HG03378 (cell line): ENCODE results near the gene ANKRD6.

Experiments used
- ATAC-seq: cut with Tn5 transposase; IDR thresholded peaks from one replicate; pipeline ENCODE4 v1.9.1; 2021; ENCODE audit warnings: mild to moderate bottlenecking, moderate library complexity; ENCODE audit not compliant: unreplicated experiment

ANKRD6 gene

DNA sequence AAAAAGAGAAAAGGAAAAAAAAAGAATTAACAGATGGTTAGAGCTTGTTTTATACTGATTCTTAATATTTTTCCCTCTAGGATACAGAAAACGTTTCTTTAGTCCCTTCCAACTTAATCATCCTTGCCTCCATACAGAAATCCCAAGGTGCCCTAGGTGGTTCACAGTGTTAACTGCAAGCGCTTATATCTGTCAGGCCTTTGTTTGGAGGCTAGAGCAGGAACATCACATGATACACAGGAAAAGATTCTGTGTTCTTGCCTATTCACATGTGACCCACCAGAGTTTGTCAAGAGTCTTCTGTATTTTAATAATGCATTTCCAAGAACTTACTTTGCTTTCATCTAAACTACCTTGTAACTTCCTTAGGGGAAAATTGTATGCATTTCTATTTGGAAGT is 31.3 kb downstream of the ANKRD6 start:
- no peak for ATAC-seq

DNA sequence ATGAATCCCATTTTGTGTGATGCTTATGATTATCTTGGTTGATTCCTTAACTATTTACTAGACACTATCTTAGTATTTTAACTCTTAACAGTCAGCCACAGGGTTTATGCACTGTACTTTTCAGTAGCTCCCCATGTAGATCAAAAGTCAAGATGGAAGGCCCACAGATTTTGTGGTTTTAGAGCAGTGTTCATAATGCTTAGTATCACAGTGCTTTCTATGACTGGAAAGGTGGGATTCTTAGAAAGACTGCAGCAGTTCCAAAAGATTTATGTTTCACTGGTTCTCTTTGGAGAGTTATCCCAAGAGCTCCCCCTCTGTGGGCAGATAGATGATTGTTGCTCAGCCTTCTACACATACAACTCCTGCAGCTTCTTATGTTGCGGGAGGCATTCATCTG is 34.5 kb downstream of the ANKRD6 start:
- no peak for ATAC-seq

DNA sequence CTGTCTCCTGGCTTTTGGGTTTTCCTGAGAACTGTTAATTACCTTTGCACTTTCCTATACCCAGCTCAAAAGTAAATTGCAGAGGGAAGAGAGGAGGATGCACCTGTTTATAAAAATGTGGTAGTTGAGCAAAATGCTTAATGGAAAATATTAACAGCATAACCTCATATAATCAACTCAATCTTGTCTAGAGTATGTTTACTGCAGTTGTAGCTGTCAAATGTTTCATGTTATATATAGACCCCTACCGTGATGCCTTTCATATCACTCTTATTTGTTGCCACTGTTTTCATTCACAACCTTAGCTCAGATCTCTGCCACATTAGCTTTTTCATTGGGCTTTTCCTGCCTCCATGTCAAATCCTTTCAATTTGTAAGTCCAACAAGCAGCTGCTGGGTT is 36.0 kb downstream of the ANKRD6 start:
- no peak for ATAC-seq

DNA sequence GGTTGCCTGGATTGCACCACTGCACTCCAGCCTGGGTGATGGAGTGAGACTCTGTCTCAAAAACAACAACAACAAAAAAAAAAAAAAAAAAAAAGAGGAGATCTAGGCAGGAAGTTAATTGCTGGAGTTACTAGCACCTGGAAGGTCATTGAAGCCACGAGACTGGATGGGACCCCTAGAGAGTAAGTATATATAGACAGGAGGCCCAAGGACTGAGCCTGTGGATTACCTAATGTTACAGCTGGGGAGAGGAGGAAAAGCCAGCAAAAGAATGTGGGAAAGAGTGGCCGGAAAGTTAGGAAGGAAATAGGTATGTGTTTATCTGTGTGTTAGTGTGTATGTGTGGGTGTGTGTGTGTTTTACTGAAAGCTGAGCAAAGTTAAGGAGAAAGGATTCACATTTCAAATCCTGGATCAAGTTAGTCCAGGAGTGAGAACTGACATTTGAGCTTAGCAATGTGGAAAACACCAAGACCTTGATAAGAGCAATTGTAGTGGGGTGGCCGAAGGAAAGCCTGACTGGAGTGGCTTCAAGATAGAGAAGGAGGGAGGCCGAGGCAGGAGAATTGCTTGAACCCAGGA is 38.4 kb downstream of the ANKRD6 start:
- no peak for ATAC-seq

DNA sequence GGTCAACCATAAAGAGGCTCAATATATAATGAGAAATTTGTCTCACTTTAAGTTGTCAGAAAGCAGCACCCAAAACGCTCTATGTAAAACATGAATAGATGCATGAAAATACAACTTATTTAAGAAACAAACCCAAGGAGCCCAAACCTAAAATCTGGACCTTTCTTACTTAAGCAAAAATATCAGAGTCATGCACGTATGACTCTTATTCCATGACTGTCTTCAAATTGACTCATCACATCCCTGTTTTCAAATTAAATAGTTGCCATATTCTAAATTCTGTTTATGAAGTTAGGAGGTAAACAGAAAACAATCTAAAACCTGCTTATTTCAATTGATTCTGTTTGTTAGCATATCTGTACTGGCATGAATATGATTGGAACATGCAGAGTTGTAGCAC is 42.1 kb downstream of the ANKRD6 start:
- ATAC-seq, result no peak

DNA sequence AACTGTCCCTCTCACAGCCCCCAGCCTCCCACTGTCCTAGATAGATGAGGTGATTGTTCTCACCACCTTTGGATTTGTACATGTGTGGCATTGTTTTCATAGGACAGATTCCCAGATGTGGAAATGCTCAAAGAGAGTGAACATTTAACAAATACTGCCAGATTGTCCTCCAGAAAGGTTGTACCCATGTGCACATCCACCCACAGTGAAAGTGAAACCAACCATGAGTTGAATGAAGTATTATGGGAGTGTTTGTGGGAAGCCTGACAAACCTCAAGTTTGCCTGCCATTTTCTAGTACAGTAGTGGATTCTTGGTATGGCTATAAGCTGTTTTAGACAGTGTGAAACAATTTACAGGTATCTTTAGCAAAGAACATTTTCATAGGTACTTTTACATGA is 42.7 kb downstream of the ANKRD6 start:
- no peak for ATAC-seq

DNA sequence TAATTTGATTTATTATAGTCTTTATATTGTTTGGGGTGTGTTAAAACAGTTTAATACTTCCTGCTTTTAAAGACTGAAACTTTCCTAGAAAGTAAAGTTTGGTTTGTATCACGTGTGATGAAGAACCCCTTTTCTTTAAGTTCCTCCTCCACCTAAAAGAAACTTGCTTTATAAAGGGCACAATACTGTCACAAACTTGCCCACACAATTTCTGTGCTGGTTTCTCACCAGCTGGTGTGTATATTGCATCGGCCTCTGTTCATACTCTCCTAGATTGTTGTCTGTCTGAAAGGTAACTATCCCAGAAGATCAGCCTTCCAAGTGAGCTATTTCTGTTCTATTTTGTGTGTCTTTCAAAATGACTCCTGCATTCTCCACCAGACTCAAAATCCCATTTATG is 46.9 kb downstream of the ANKRD6 start:
- ATAC-seq, result no peak

DNA sequence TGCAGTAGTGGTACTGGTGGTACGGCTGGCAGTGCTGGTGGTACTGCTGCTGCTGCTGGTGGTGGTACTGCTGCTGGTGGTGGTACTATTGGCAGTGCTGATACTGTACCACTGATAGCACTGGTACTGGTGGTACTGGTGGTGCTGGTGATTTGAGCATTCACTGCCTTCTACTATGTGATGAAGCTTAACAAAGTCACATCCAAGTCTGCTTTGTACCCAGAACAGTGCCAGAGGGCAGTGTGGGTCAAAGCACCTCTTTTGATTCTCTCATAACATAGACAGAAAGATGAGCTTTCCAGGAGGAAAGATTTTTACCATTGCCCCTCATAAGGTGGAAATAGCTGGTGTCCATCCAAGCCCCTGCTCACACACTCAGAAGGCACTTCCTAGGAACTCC is 48.7 kb downstream of the ANKRD6 start:
- no peak for ATAC-seq

DNA sequence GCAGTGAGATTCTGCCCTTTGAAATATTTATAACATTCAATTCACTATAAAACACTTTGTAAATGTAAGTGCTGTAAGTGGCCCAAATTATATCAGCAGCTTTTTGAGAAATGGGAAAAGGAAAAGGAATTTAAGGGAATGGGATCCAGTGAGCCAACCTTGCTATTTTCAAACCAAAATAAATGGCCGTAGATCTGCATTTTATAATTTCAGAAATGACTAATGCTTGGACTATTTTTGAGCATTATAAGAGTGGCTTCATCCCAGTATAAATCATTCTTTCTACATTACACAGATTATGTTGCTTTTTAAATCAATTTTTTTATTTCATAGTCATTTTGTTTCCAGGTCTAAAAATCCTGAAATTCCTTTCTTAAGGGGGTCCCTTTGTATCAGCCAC is 49.2 kb downstream of the ANKRD6 start:
- ATAC-seq, result no peak

DNA sequence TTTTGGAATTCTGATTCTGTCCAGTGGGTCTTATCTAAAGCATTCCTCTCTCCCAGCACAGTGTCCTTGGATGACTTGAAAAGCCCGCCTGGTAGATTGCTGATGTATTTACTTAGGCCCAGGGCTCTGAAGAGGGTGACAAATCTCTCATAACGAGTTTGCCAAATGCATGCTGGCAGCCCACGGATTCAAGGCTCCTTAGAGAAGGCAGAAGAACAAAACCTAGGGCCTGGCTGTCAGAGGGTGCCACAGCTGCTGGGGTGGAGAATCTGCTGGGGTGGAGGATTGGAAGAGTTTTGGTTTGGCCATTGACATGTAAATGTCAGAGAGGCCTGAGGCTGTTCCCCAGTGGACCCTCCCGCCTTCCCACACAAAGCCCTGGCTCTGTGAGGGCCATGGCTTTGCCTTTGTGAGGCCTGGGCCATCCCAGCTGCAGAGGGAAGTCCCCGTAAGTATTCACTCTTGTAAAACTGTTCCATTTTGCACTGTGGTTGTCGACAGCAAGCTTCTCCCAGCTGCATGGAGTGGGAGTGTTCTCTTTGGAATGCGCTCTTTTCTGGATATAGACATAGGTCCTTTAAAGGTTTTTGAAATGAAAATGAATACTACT is 50.3 kb downstream of the ANKRD6 start:
- ATAC-seq, result no peak

DNA sequence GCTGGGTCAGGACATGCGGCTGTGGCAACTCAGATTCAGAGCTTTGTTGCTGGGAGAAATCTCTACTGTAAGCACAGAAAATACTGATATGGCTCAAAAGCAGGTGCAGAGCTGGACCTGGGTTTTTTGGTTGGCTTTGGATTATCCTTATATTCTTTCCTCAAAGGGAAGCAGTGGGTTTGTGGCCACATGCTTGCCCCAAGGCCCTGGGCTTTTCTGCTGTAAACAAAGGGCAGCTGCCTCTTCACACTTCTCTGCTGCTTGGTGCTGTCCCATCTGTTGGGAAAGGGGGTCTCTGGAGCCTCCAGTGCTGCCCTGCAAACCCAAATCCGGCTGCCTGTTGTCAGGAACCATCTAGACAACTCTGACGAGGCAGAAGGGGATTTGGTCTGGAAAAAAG is 52.4 kb downstream of the ANKRD6 start:
- no peak for ATAC-seq

DNA sequence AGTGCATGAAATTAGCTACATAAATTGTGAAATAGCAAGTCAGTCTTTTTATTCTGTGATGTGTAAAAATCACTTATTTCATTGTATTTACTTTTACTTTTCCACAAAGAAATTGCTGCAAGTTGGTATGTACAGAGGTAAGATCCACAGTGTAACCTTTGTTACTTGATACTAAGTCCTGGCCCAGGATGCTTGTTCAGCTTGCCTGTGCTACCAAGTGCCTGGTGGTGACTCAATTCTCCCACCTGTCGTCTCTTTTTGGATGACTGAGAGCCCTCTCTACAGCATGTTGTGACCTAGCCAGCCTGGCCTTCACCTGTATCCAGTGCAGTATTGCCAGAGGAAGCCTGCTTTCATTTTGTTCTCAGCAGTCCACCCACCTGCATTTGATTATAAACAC is 54.9 kb downstream of the ANKRD6 start:
- ATAC-seq, result no peak

DNA sequence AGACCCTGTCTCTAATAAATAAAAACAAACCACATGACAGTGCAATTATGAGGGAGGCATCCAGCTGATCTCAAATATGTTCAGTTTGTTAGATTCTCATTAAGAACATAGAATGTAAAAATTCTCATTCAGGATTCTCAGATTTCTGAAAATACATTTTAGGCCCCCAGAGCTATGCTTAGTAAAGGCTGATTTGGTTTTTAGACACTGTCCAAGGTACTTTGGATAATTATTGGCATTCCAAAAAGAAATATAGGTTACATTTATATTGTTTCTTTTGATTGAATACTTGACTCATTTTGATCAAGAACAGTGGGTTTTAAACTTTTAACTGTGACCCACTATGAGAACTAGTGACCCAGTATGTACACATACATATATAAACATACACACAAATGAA is 55.5 kb downstream of the ANKRD6 start:
- no peak for ATAC-seq

DNA sequence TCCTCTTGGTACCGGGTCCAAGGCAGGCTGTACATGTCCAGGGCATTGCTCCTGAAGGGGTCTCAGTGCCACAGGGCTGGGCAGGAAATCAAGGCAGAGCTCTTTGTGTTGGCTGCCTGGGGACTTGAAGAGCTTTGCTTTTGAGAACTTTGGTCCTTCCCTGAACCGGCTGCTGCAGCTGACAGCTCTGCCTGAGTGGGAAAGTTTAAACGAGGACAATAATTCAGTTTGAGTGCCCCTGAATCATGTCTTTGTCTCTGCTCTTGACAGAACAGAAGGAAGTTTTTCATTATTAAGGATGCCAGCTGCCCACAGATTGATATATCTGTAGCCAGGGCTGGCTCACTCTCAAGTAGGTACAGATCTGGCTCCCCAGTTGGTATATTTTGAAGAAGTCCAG is 56.1 kb downstream of the ANKRD6 start:
- ATAC-seq, result no peak

DNA sequence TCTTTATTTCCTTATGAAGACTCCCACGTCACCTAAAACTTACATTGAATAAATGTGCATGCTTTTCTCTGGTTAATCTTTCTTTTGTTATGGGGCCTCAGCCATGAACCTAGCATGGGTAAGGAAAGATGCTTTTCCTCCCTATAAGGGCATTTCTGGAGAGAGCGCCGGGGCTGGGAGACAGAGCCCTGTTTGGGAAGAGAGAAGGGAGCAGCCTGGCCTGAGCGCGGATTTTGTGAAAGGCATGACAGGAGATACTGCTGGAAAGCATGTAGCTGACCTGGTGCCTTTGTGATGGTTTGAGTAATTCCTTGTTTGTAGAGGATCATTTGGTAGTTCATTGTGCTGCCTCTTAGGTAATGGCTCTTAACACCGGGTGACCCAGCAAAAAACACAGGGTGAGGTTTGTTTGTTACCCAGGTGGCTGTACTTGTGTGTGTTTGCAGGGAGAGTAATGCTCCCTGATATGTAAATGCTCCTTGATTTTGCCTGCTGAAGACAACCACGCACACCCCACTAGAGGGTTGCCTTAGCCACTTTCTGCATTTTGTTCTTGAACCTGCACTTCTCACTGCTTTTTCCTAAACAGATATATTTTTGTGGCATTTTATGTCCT is 59.2 kb downstream of the ANKRD6 start:
- ATAC-seq, result no peak

DNA sequence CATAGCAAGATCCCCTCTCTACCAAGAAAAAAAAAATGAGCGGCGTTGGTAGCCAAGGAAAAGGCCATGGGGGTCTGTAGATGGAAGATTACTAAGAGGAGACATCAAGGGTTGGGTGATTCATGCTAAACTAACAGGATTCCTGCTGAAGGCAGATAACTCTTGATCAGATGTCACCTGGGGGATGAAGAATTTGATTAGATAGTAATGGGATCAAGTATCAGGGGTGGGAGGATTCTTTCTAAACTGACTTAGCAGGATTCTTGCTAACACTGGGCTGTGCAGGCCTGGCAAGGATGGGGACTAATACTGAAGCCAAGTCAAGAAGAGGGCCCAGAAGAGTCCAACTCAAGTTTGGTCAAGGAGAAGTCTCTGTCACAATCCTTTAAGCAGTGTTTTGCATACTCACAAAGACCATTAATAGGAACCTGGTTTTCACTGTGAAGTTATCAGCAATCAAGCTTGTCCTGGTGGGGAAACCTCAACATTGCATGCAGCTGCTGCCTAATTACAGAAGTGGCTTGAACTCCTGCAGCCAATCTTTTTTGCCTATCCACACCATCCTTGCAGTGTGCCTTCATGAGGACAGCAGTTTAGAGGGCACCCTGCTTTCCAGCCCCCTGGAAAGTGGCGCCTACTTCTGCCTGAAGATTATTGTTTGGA is 61.3 kb downstream of the ANKRD6 start:
- no peak for ATAC-seq

DNA sequence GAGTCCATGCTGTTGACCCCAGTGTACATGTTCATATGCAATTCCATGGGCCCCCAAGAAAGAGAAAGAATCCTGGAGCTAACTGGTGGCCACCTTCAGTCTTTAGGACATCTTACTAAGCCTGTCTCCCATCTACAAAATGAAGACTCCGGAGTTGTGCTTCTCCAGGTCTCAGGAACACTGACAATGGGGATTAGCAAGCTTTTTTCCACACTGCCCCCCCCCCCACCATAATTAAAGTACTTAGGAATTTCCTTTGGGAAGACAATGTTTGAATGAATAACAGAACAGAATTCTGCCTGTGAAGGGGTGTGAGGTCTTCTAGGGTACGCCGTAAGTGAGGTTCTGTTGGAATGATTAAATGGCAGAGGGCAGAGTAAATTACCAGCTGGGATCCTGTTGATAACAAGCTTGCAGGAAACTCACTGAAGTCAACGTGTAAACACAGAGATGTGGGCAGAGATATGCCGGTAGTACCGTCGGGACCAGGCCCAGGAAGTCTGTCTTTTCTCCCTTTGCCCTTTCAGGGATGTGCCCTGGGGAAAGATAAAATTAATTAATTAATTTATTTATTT is 63.1 kb downstream of the ANKRD6 start:
- ATAC-seq, result no peak

DNA sequence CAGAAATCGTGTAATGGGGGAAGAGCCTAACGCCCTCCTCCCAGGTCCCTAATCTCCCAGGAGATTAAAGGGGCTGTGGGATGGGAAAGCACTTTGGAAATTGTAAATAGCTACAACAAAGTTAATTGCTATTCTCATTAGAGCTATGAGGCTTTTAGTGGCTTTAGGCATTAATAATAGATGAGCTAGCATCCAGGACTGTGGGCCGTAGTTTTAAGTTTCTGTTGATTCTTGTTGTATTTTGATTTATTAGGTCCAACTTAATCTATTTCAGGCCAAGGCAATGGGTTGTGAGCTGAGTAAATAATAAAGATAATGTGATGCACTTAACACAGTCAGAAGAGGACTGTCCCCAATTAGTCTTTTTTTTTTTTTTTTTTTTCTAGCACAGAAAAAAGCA is 67.7 kb downstream of the ANKRD6 start:
- ATAC-seq, result no peak

DNA sequence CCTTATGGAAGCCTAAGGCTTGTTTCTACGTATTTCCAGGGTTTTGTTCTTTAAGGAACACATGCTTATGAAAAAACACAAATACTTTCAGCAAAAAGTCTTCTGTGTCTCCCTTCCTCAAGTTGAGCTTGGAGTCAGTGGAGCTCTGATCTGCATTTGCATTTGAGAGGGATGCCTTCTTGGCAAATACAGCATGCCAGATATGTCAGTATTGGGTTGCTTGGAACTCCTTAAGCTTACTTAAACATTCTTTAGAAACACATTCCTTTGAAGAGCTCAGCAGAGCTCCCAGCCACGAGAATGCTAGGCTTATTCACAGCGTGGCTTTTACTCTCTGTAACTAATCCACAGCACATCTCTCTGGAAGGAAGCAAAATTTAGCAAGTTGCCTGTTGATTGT is 68.3 kb downstream of the ANKRD6 start:
- ATAC-seq, result no peak

DNA sequence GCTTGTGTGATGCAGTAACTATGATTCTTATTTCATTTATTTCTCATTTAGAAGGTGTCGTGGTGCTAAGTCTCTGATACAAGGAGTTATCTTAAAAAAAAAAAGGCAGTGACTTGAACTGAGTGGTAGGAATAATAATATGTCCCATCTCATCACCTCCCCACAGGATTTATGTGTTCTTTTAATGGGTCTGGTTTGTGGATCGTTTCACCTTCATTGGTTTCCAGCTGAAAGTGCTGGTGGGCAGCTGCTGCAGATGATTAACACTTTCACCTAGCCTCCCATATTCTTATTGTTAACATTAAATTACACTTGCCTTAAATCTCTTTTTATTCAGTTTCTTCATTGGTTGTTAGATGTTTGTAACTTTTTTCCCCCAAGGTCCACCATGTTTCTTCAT is 68.8 kb downstream of the ANKRD6 start:
- no peak for ATAC-seq

DNA sequence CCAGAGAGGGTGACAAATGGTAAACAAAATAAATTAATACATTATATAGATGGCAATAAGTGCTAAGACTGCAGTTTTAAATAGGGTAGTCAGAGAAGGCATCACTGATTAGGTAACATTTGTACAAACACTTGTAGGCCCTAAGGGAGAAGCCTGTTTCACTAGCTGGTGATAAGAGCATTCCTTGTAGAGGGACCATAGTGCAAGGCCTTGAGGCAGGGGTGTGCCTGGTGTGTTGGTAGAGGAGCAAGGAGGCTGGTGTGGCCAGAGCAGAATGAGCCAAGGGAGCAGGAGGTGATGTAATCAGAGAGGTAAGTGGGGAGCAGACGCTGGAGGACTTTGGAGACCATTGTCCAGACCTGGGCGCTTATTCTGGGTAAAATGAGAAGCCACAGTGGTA is 70.7 kb downstream of the ANKRD6 start:
- no peak for ATAC-seq

DNA sequence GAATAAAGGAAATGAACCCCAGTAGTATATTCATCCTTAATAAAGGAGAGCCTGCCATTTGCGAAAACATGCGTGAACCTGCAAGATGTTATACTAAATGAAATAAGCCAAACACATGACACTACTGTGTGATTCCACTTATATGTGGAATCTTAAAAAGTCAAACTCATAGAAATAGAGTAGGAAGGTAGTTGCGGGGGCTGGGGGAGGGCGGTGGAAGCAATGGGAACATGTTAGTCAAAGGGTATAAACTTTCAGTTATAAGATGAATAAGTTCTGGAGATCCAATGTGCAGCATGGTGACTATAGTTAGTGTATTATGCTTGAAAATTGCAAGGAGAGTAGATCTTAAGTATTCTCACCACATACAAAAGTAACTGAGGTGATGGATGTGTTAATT is 72.9 kb downstream of the ANKRD6 start:
- ATAC-seq, result no peak
